GM12878 (cell line): Measurements from ENCODE around the gene MAFF.

Source experiments
- CHD2 ChIP-seq: IDR thresholded peaks from 2 replicates; pipeline ENCODE4 v1.6.1; 2011; ENCODE audit warnings: low read depth, low read length, improper control_type of control experiment, borderline replicate concordance
- RAD21 ChIP-seq: IDR thresholded peaks from 2 replicates; pipeline ENCODE4 v1.6.1; 2011; ENCODE audit warnings: mild to moderate bottlenecking, low read depth, low read length, moderate library complexity; ENCODE audit not compliant: insufficient read depth
- RBBP5 ChIP-seq: fragments of 200-600 bp; sonication (generic); conservative IDR thresholded peaks from 2 replicates; pipeline ENCODE4 v1.6.1; 2016
- TAF1 ChIP-seq: IDR thresholded peaks from 2 replicates; pipeline ENCODE4 v1.6.1; 2011; ENCODE audit warnings: mild to moderate bottlenecking, low read depth, low read length, borderline replicate concordance
- ZNF217 ChIP-seq: fragments of 450-650 bp; IDR thresholded peaks from 2 replicates; pipeline ENCODE4 v1.6.1; 2017; ENCODE audit warnings: antibody characterized with exemption, mild to moderate bottlenecking
- ZNF24 ChIP-seq: fragments of 450-650 bp; IDR thresholded peaks from 2 replicates; pipeline ENCODE4 v1.6.1; 2017; ENCODE audit warnings: antibody characterized with exemption, mild to moderate bottlenecking
- TF ChIP-seq, protein P1 (sequence below), 3 experiments: IDR thresholded peaks in 2 of 3; conservative IDR thresholded peaks in 1 of 3; 2 replicates each; pipeline ENCODE4 v1.5.1; 2011; ENCODE audit warnings: low read depth in 3 of 3, low read length in 3 of 3, mild to moderate bottlenecking in 3 of 3, control low read depth in 2 of 3, moderate library complexity in 2 of 3, inconsistent platforms in 1 of 3, mixed read lengths in 1 of 3; ENCODE audit not compliant: control insufficient read depth in 2 of 3, insufficient read depth in 1 of 3; ENCODE audit errors: extremely low read depth in 1 of 3

DNA sequence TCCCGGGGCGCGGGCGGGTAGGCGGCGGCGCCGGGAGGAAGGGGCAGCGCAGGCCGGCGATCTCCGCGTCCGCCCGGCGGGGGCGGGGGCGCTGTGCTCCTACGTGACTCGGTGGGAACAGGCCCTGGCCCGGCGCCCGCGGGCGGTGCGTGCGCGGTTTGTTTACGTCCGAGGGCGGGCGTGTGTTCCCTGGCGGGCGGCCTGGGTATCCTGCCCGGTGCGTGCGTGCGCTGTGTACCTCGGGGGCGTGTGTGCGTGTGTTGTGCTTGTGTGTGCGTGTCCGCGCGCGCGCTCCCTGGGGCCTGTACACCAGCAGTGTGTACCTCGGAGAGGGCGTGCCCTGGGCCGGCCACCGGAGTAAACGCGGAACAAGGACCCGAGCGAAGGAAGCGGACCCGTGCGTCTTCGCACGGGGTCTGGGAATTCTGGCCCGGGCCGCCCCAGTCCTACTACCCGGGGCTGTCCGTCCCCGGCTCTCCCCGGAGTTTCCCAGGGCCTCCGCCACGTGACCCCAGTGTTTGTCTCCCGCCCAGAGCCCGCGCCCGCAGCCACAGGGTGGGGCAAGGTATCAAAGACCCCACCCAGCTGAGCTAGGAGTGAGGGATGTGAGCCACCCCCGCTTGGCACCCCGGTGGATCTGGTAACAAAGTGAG is 769 bp downstream of the MAFF start:
- TF ChIP-seq RAD21 (no peak), CHD2 (no peak), ZNF24 (no peak), TAF1 (no peak), ZNF217 (no peak), RBBP5 (no peak)
- TF ChIP-seq, protein P1, sequence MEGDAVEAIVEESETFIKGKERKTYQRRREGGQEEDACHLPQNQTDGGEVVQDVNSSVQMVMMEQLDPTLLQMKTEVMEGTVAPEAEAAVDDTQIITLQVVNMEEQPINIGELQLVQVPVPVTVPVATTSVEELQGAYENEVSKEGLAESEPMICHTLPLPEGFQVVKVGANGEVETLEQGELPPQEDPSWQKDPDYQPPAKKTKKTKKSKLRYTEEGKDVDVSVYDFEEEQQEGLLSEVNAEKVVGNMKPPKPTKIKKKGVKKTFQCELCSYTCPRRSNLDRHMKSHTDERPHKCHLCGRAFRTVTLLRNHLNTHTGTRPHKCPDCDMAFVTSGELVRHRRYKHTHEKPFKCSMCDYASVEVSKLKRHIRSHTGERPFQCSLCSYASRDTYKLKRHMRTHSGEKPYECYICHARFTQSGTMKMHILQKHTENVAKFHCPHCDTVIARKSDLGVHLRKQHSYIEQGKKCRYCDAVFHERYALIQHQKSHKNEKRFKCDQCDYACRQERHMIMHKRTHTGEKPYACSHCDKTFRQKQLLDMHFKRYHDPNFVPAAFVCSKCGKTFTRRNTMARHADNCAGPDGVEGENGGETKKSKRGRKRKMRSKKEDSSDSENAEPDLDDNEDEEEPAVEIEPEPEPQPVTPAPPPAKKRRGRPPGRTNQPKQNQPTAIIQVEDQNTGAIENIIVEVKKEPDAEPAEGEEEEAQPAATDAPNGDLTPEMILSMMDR (IDR thresholded peaks at IDR 0.05 in 2 of 3, conservative IDR thresholded peaks at IDR 0.05 in 1 of 3; ENCODE audit: control insufficient read depth in 2 of 3, extremely low read depth in 1 of 3, insufficient read depth in 1 of 3, low read depth in 3 of 3, low read length in 3 of 3), result no peak
